Left lobe of liver (tissue), 1 donor: ENCODE measurements around the gene OR1E1. TPM values are rescaled to one million over a fixed set of nuclear protein-coding genes. Genes with fewer than 3 reads are reported as not detected.

Experiments used
- total RNA-seq: library from RNA; stranded (reverse); gene quantifications from one replicate; pipeline ENCODE4 v1.2.1, GENCODE V29; 2021
- donor health status: DM: no; HTN: yes; CAD: no.

OR1E1 gene
- total RNA-seq, 1 donor from 2014 or later, result not detected

Other genes starting within 250 kb of the OR1E1 start
- gene OR1A2, start 200.9 kb downstream of the OR1E1 start, total RNA-seq, result not detected
- not detected for gene OR1A1, start 190.7 kb downstream of the OR1E1 start, total RNA-seq
- not detected for gene OR3A1, start 100.0 kb downstream of the OR1E1 start, total RNA-seq
- gene OR3A2, start 12.1 kb downstream of the OR1E1 start, total RNA-seq, result not detected
- gene OR3A3, start 13.0 kb upstream of the OR1E1 start, total RNA-seq, result not detected
- not detected for gene OR1E2, start 35.4 kb upstream of the OR1E1 start, total RNA-seq
- gene SPATA22, start 73.4 kb upstream of the OR1E1 start, total RNA-seq, result not detected
- 5.1 TPM for gene ASPA, start 77.6 kb upstream of the OR1E1 start, total RNA-seq
- gene TRPV3, start 159.4 kb upstream of the OR1E1 start, total RNA-seq, result 0.28 TPM
- gene TRPV1, start 211.0 kb upstream of the OR1E1 start, total RNA-seq, result 14.8 TPM
- gene SHPK, start 237.8 kb upstream of the OR1E1 start, total RNA-seq, result 26.9 TPM
- 8.7 TPM for gene CTNS, start 238.3 kb upstream of the OR1E1 start, total RNA-seq